ENCODE data around the gene CEP95.
A peak's percentile ranks its signal among the peaks of the same experiment; 100 is the strongest.

The CEP95 gene

DNA sequence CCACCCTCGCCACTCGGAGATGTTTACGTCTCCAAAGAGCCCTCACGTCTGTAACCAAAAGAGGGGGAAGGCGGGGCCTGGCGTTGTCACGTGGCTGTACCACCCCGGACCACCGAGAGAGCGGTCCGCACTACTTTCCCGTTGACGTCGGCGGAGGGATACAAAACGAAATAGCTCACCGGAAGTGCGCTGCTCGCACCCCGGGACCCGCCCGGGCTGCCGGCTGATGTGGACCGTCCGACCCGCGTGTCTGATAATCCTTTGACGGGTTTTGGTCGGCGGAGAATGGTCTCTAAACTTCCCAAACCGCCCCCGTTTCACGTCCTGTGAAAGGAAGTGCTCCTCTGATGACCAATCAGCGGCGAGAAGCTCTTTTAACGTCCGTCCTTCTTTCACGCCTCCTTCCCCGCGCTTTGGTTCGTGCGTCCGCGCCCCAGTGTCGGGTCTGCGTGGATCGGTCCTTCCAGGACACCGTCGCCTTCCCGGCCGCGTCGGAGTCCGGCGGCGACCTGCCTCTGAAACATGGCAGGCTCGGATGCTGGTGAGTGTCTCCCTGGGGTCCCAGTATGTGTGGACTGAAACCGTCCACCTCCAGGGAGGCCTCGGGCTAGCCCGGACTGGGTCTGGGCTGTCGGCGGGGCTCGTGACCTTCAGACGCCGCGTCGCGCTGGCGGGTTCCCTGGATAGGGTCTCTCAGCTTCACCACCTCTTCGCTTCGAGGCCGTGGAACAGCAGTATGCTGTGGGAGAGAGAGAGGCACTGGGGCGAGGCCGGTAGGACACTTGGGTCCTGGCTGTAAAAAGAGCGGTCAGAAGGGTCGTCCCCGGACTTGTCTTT lies at the start of gene CEP95 (continued):
- TF ChIP-seq ZNF843 (tag by site-specific recombination; IDR thresholded peaks at IDR 0.05): no peak; the same call in none of the 2 replicates
- TF ChIP-seq KLF1 (tag by site-specific recombination; IDR thresholded peaks at IDR 0.05): peak; percentile 25; the same call in 1 of the 2 replicates
- TF ChIP-seq, protein P1, sequence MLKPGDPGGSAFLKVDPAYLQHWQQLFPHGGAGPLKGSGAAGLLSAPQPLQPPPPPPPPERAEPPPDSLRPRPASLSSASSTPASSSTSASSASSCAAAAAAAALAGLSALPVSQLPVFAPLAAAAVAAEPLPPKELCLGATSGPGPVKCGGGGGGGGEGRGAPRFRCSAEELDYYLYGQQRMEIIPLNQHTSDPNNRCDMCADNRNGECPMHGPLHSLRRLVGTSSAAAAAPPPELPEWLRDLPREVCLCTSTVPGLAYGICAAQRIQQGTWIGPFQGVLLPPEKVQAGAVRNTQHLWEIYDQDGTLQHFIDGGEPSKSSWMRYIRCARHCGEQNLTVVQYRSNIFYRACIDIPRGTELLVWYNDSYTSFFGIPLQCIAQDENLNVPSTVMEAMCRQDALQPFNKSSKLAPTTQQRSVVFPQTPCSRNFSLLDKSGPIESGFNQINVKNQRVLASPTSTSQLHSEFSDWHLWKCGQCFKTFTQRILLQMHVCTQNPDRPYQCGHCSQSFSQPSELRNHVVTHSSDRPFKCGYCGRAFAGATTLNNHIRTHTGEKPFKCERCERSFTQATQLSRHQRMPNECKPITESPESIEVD (tag by site-specific recombination; IDR thresholded peaks at IDR 0.05): 0 out of 2 replicates have a peak, but pooled peaks have one; percentile 30
- TF ChIP-seq, protein P2, sequence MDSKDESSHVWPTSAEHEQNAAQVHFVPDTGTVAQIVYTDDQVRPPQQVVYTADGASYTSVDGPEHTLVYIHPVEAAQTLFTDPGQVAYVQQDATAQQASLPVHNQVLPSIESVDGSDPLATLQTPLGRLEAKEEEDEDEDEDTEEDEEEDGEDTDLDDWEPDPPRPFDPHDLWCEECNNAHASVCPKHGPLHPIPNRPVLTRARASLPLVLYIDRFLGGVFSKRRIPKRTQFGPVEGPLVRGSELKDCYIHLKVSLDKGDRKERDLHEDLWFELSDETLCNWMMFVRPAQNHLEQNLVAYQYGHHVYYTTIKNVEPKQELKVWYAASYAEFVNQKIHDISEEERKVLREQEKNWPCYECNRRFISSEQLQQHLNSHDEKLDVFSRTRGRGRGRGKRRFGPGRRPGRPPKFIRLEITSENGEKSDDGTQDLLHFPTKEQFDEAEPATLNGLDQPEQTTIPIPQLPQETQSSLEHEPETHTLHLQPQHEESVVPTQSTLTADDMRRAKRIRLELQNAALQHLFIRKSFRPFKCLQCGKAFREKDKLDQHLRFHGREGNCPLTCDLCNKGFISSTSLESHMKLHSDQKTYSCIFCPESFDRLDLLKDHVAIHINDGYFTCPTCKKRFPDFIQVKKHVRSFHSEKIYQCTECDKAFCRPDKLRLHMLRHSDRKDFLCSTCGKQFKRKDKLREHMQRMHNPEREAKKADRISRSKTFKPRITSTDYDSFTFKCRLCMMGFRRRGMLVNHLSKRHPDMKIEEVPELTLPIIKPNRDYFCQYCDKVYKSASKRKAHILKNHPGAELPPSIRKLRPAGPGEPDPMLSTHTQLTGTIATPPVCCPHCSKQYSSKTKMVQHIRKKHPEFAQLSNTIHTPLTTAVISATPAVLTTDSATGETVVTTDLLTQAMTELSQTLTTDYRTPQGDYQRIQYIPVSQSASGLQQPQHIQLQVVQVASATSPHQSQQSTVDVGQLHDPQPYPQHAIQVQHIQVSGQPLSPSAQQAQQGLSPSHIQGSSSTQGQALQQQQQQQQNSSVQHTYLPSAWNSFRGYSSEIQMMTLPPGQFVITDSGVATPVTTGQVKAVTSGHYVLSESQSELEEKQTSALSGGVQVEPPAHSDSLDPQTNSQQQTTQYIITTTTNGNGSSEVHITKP (tag by site-specific recombination; IDR thresholded peaks at IDR 0.05): peak; percentile 93
- no peak for TF ChIP-seq ZNF19 (tag by site-specific recombination; IDR thresholded peaks at IDR 0.05; ENCODE audit: low read depth)
- TF ChIP-seq, protein P3, sequence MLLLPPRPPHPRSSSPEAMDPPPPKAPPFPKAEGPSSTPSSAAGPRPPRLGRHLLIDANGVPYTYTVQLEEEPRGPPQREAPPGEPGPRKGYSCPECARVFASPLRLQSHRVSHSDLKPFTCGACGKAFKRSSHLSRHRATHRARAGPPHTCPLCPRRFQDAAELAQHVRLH (tag by site-specific recombination; IDR thresholded peaks at IDR 0.05): peak; percentile 38; the same call in 1 of the 2 replicates
- no peak for TF ChIP-seq ZNF76 (tag by site-specific recombination; IDR thresholded peaks at IDR 0.05; ENCODE audit: borderline replicate concordance, low read depth)
- peak; percentile 99 for TF ChIP-seq ZEB2 (tag by site-specific recombination; IDR thresholded peaks at IDR 0.05)
- TF ChIP-seq, protein P4, sequence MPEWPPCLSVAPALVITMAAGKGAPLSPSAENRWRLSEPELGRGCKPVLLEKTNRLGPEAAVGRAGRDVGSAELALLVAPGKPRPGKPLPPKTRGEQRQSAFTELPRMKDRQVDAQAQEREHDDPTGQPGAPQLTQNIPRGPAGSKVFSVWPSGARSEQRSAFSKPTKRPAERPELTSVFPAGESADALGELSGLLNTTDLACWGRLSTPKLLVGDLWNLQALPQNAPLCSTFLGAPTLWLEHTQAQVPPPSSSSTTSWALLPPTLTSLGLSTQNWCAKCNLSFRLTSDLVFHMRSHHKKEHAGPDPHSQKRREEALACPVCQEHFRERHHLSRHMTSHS (tag by site-specific recombination; IDR thresholded peaks at IDR 0.05): no peak
- TF ChIP-seq ZNF214 (tag by site-specific recombination; IDR thresholded peaks at IDR 0.05; ENCODE audit: borderline replicate concordance): no peak
- TF ChIP-seq ZNF544 (tag by site-specific recombination; IDR thresholded peaks at IDR 0.05): no peak
- TF ChIP-seq YY2 (tag by site-specific recombination; IDR thresholded peaks at IDR 0.05): no peak
- TF ChIP-seq, protein P5, sequence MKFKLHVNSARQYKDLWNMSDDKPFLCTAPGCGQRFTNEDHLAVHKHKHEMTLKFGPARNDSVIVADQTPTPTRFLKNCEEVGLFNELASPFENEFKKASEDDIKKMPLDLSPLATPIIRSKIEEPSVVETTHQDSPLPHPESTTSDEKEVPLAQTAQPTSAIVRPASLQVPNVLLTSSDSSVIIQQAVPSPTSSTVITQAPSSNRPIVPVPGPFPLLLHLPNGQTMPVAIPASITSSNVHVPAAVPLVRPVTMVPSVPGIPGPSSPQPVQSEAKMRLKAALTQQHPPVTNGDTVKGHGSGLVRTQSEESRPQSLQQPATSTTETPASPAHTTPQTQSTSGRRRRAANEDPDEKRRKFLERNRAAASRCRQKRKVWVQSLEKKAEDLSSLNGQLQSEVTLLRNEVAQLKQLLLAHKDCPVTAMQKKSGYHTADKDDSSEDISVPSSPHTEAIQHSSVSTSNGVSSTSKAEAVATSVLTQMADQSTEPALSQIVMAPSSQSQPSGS (tag by site-specific recombination; IDR thresholded peaks at IDR 0.05; ENCODE audit: low read depth): no peak
- TF ChIP-seq, protein P6, sequence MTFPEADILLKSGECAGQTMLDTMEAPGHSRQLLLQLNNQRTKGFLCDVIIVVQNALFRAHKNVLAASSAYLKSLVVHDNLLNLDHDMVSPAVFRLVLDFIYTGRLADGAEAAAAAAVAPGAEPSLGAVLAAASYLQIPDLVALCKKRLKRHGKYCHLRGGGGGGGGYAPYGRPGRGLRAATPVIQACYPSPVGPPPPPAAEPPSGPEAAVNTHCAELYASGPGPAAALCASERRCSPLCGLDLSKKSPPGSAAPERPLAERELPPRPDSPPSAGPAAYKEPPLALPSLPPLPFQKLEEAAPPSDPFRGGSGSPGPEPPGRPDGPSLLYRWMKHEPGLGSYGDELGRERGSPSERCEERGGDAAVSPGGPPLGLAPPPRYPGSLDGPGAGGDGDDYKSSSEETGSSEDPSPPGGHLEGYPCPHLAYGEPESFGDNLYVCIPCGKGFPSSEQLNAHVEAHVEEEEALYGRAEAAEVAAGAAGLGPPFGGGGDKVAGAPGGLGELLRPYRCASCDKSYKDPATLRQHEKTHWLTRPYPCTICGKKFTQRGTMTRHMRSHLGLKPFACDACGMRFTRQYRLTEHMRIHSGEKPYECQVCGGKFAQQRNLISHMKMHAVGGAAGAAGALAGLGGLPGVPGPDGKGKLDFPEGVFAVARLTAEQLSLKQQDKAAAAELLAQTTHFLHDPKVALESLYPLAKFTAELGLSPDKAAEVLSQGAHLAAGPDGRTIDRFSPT (tag by site-specific recombination; IDR thresholded peaks at IDR 0.05): peak; percentile 95
- peak; percentile 77 for TF ChIP-seq GLIS1 (tag by site-specific recombination; IDR thresholded peaks at IDR 0.05)
- TF ChIP-seq, protein P7, sequence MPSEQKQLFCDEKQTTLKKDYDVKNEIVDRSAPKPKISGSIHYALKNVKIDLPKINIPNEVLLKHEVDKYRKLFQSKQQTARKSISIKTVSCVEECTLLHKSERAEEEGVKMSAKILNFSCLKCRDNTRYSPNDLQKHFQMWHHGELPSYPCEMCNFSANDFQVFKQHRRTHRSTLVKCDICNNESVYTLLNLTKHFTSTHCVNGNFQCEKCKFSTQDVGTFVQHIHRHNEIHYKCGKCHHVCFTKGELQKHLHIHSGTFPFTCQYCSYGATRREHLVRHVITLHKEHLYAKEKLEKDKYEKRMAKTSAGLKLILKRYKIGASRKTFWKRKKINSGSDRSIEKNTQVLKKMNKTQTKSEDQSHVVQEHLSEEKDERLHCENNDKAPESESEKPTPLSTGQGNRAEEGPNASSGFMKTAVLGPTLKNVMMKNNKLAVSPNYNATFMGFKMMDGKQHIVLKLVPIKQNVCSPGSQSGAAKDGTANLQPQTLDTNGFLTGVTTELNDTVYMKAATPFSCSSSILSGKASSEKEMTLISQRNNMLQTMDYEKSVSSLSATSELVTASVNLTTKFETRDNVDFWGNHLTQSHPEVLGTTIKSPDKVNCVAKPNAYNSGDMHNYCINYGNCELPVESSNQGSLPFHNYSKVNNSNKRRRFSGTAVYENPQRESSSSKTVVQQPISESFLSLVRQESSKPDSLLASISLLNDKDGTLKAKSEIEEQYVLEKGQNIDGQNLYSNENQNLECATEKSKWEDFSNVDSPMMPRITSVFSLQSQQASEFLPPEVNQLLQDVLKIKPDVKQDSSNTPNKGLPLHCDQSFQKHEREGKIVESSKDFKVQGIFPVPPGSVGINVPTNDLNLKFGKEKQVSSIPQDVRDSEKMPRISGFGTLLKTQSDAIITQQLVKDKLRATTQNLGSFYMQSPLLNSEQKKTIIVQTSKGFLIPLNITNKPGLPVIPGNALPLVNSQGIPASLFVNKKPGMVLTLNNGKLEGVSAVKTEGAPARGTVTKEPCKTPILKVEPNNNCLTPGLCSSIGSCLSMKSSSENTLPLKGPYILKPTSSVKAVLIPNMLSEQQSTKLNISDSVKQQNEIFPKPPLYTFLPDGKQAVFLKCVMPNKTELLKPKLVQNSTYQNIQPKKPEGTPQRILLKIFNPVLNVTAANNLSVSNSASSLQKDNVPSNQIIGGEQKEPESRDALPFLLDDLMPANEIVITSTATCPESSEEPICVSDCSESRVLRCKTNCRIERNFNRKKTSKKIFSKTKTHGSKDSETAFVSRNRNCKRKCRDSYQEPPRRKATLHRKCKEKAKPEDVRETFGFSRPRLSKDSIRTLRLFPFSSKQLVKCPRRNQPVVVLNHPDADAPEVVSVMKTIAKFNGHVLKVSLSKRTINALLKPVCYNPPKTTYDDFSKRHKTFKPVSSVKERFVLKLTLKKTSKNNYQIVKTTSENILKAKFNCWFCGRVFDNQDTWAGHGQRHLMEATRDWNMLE (tag by site-specific recombination; conservative IDR thresholded peaks at IDR 0.05; ENCODE audit: low read depth): peak; percentile 51
- TF ChIP-seq YY1 (tag by site-specific recombination; IDR thresholded peaks at IDR 0.05): peak; percentile 41; the same call in 1 of the 2 replicates
- TF ChIP-seq ZNF549 (tag by site-specific recombination; IDR thresholded peaks at IDR 0.05): no peak
- TF ChIP-seq ZNF311 (tag by site-specific recombination; IDR thresholded peaks at IDR 0.05; ENCODE audit: borderline replicate concordance): no peak
- TF ChIP-seq, protein P8, sequence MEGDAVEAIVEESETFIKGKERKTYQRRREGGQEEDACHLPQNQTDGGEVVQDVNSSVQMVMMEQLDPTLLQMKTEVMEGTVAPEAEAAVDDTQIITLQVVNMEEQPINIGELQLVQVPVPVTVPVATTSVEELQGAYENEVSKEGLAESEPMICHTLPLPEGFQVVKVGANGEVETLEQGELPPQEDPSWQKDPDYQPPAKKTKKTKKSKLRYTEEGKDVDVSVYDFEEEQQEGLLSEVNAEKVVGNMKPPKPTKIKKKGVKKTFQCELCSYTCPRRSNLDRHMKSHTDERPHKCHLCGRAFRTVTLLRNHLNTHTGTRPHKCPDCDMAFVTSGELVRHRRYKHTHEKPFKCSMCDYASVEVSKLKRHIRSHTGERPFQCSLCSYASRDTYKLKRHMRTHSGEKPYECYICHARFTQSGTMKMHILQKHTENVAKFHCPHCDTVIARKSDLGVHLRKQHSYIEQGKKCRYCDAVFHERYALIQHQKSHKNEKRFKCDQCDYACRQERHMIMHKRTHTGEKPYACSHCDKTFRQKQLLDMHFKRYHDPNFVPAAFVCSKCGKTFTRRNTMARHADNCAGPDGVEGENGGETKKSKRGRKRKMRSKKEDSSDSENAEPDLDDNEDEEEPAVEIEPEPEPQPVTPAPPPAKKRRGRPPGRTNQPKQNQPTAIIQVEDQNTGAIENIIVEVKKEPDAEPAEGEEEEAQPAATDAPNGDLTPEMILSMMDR (tag by site-specific recombination; IDR thresholded peaks at IDR 0.05): no peak; the same call in 1 of the 2 replicates
